ENCODE results near the gene RBMS3.

Gene RBMS3

GRCh38 chr3:29914861-29915524 is 634.1 kb downstream of the RBMS3 start:
- no peak overlapping the region for H3K9ac ChIP-seq (ENCODE audit: low read depth, low read length)

GRCh38 chr3:29919571-29919970 is 638.7 kb downstream of the RBMS3 start:
- Histone ChIP-seq H3K27me3 (ENCODE audit: insufficient read depth, low read length) (no peaks in the 10 kb centered on the region), H3K36me3 (ENCODE audit: insufficient read depth, low read depth, low read length) (no peaks in the 10 kb centered on the region), H3K9me3 (ENCODE audit: insufficient read depth, low read depth, low read length) (no peaks in the 10 kb centered on the region), H3K27ac (ENCODE audit: low read length) (no peak overlapping the region), H3K4me1 (ENCODE audit: insufficient read depth, low read length) (no peaks in the 10 kb centered on the region), H3K9ac (ENCODE audit: low read depth, low read length) (no peak overlapping the region), H3K4me3 (ENCODE audit: low read length) (no peak overlapping the region)

More at GRCh38 chr3:29914861-29915524, 634.1 kb downstream of the RBMS3 start:
- H3K36me3 ChIP-seq (ENCODE audit: insufficient read depth, low read depth, low read length) = no peaks in the 10 kb centered on the region
- H3K4me1 ChIP-seq (ENCODE audit: insufficient read depth, low read length) = no peaks in the 10 kb centered on the region
- no peaks in the 10 kb centered on the region for H3K27me3 ChIP-seq (ENCODE audit: insufficient read depth, low read length)
- no peaks in the 10 kb centered on the region for H3K9me3 ChIP-seq (ENCODE audit: insufficient read depth, low read depth, low read length)
- H3K4me3 ChIP-seq (ENCODE audit: low read length) = no peak overlapping the region
- H3K27ac ChIP-seq (ENCODE audit: low read length) = no peak overlapping the region

GRCh38 chr3:29922992-29923746 is 642.3 kb downstream of the RBMS3 start:
- Histone ChIP-seq H3K9ac (ENCODE audit: low read depth, low read length) (no peak overlapping the region), H3K27ac (ENCODE audit: low read length) (no peak overlapping the region), H3K27me3 (ENCODE audit: insufficient read depth, low read length) (no peaks in the 10 kb centered on the region), H3K36me3 (ENCODE audit: insufficient read depth, low read depth, low read length) (no peaks in the 10 kb centered on the region), H3K4me3 (ENCODE audit: low read length) (no peak overlapping the region), H3K9me3 (ENCODE audit: insufficient read depth, low read depth, low read length) (no peaks in the 10 kb centered on the region), H3K4me1 (ENCODE audit: insufficient read depth, low read length) (no peaks in the 10 kb centered on the region)

- no peaks in the 10 kb centered on the region for H3K9me3 ChIP-seq (ENCODE audit: insufficient read depth, low read depth, low read length)
- no peaks in the 10 kb centered on the region for H3K27me3 ChIP-seq (ENCODE audit: insufficient read depth, low read length)
- no peak overlapping the region for H3K9ac ChIP-seq (ENCODE audit: low read depth, low read length)
- H3K27ac ChIP-seq (ENCODE audit: low read length) = no peak overlapping the region
- H3K4me3 ChIP-seq (ENCODE audit: low read length) = no peak overlapping the region
- H3K36me3 ChIP-seq (ENCODE audit: insufficient read depth, low read depth, low read length) = no peaks in the 10 kb centered on the region
- no peaks in the 10 kb centered on the region for H3K4me1 ChIP-seq (ENCODE audit: insufficient read depth, low read length)
Measured at GRCh38 chr3:29924783-29925561, 644.1 kb downstream of the RBMS3 start.

GRCh38 chr3:29926378-29926777 is 645.5 kb downstream of the RBMS3 start:
- no peaks in the 10 kb centered on the region for H3K36me3 ChIP-seq (ENCODE audit: insufficient read depth, low read depth, low read length)
- no peaks in the 10 kb centered on the region for H3K27me3 ChIP-seq (ENCODE audit: insufficient read depth, low read length)
- no peaks in the 10 kb centered on the region for H3K4me1 ChIP-seq (ENCODE audit: insufficient read depth, low read length)
- H3K9me3 ChIP-seq (ENCODE audit: insufficient read depth, low read depth, low read length) = no peaks in the 10 kb centered on the region
- no peak overlapping the region for H3K4me3 ChIP-seq (ENCODE audit: low read length)
- H3K27ac ChIP-seq (ENCODE audit: low read length) = no peak overlapping the region
- H3K9ac ChIP-seq (ENCODE audit: low read depth, low read length) = no peak overlapping the region

GRCh38 chr3:29932696-29933325 is 651.9 kb downstream of the RBMS3 start:
- no peaks in the 10 kb centered on the region for H3K9me3 ChIP-seq (ENCODE audit: insufficient read depth, low read depth, low read length)
- no peaks in the 10 kb centered on the region for H3K27me3 ChIP-seq (ENCODE audit: insufficient read depth, low read length)
- H3K4me3 ChIP-seq (ENCODE audit: low read length) = no peak overlapping the region
- H3K36me3 ChIP-seq (ENCODE audit: insufficient read depth, low read depth, low read length) = no peaks in the 10 kb centered on the region
- peaks cover 11% of the 10 kb centered on the region; the same call in 1 of the 2 replicates for H3K4me1 ChIP-seq (ENCODE audit: insufficient read depth, low read length)
- no peak overlapping the region for H3K9ac ChIP-seq (ENCODE audit: low read depth, low read length)
- no peak overlapping the region for H3K27ac ChIP-seq (ENCODE audit: low read length)

GRCh38 chr3:29933802-29934490 is 653.1 kb downstream of the RBMS3 start:
- Histone ChIP-seq H3K4me1 (ENCODE audit: insufficient read depth, low read length) (peaks cover 11% of the 10 kb centered on the region; the same call in 1 of the 2 replicates), H3K27me3 (ENCODE audit: insufficient read depth, low read length) (no peaks in the 10 kb centered on the region), H3K9me3 (ENCODE audit: insufficient read depth, low read depth, low read length) (no peaks in the 10 kb centered on the region), H3K36me3 (ENCODE audit: insufficient read depth, low read depth, low read length) (no peaks in the 10 kb centered on the region), H3K4me3 (ENCODE audit: low read length) (no peak overlapping the region), H3K9ac (ENCODE audit: low read depth, low read length) (no peak overlapping the region), H3K27ac (ENCODE audit: low read length) (no peak overlapping the region)

- no peaks in the 10 kb centered on the region for H3K9me3 ChIP-seq (ENCODE audit: insufficient read depth, low read depth, low read length)
- no peaks in the 10 kb centered on the region for H3K27me3 ChIP-seq (ENCODE audit: insufficient read depth, low read length)
- peaks cover 11% of the 10 kb centered on the region; the same call in 1 of the 2 replicates for H3K4me1 ChIP-seq (ENCODE audit: insufficient read depth, low read length)
- no peaks in the 10 kb centered on the region for H3K36me3 ChIP-seq (ENCODE audit: insufficient read depth, low read depth, low read length)
- H3K9ac ChIP-seq (ENCODE audit: low read depth, low read length) = no peak overlapping the region
- no peak overlapping the region for H3K27ac ChIP-seq (ENCODE audit: low read length)
- no peak overlapping the region for H3K4me3 ChIP-seq (ENCODE audit: low read length)
Measured at GRCh38 chr3:29934751-29935150, 653.9 kb downstream of the RBMS3 start.

GRCh38 chr3:29936054-29936453 is 655.2 kb downstream of the RBMS3 start:
- Histone ChIP-seq H3K27ac (ENCODE audit: low read length) (no peak overlapping the region), H3K36me3 (ENCODE audit: insufficient read depth, low read depth, low read length) (no peaks in the 10 kb centered on the region), H3K9ac (ENCODE audit: low read depth, low read length) (no peak overlapping the region), H3K4me1 (ENCODE audit: insufficient read depth, low read length) (peaks cover 11% of the 10 kb centered on the region; the same call in 1 of the 2 replicates), H3K9me3 (ENCODE audit: insufficient read depth, low read depth, low read length) (no peaks in the 10 kb centered on the region), H3K4me3 (ENCODE audit: low read length) (no peak overlapping the region), H3K27me3 (ENCODE audit: insufficient read depth, low read length) (no peaks in the 10 kb centered on the region)

- Histone ChIP-seq H3K9me3 (ENCODE audit: insufficient read depth, low read depth, low read length) (no peaks in the 10 kb centered on the region), H3K27me3 (ENCODE audit: insufficient read depth, low read length) (no peaks in the 10 kb centered on the region), H3K4me1 (ENCODE audit: insufficient read depth, low read length) (peaks cover 11% of the 10 kb centered on the region; the same call in 1 of the 2 replicates), H3K9ac (ENCODE audit: low read depth, low read length) (no peak overlapping the region), H3K36me3 (ENCODE audit: insufficient read depth, low read depth, low read length) (no peaks in the 10 kb centered on the region), H3K4me3 (ENCODE audit: low read length) (no peak overlapping the region), H3K27ac (ENCODE audit: low read length) (no peak overlapping the region)
Measured at GRCh38 chr3:29936766-29937165, 655.9 kb downstream of the RBMS3 start.

- Histone ChIP-seq H3K9ac (ENCODE audit: low read depth, low read length) (no peak overlapping the region), H3K4me3 (ENCODE audit: low read length) (no peak overlapping the region), H3K27me3 (ENCODE audit: insufficient read depth, low read length) (no peaks in the 10 kb centered on the region), H3K9me3 (ENCODE audit: insufficient read depth, low read depth, low read length) (no peaks in the 10 kb centered on the region), H3K4me1 (ENCODE audit: insufficient read depth, low read length) (peaks cover 11% of the 10 kb centered on the region; the same call in 1 of the 2 replicates), H3K27ac (ENCODE audit: low read length) (no peak overlapping the region), H3K36me3 (ENCODE audit: insufficient read depth, low read depth, low read length) (no peaks in the 10 kb centered on the region)
Measured at GRCh38 chr3:29937185-29937584, 656.3 kb downstream of the RBMS3 start.

All from iPS-20b (cell line).